Heart right ventricle (tissue), 16 donors: ENCODE measurements around the gene UPP2. TPM values are rescaled to one million over a fixed set of nuclear protein-coding genes. Genes with fewer than 3 reads are reported as not detected.

Source experiments
- ATAC-seq, 8 donors: fragments of 200-7000 bp; cut with Tn5 transposase; one replicate each; pipeline ENCODE4 v1.9.1; 2020; ENCODE audit warnings: mild to moderate bottlenecking in 8 of 8, moderate library complexity in 8 of 8, moderate number of reproducible peaks in 1 of 8
- DNase-seq, 2 donors: peaks; one replicate each; pipeline ENCODE4 v3.0.0-alpha.2; 2020
- H3K27ac ChIP-seq, 10 donors: fragments of 200-600 bp; sonication (generic) in 2 of 10; one replicate each; pipeline versions ENCODE4 v1.5.0 to v1.8.0; 2020 to 2022; ENCODE audit warnings: mild to moderate bottlenecking in 3 of 10
- H3K27me3 ChIP-seq, 7 donors: fragments of 200-600 bp; one replicate each; pipeline ENCODE4 v1.8.0; 2021 to 2022; ENCODE audit warnings: mild to moderate bottlenecking in 2 of 7
- H3K36me3 ChIP-seq, 9 donors: fragments of 200-600 bp; sonication (generic) in 1 of 9; one replicate each; pipeline versions ENCODE4 v1.5.0 to v1.8.0; 2020 to 2022; ENCODE audit warnings: mild to moderate bottlenecking in 2 of 9
- H3K4me1 ChIP-seq, 9 donors: fragments of 200-600 bp; sonication (generic) in 1 of 9; one replicate each; pipeline versions ENCODE4 v1.5.0 to v1.8.0; 2020 to 2022; ENCODE audit warnings: mild to moderate bottlenecking in 4 of 9
- H3K4me3 ChIP-seq, 10 donors: fragments of 200-600 bp; sonication (generic) in 2 of 10; one replicate each; pipeline versions ENCODE4 v1.5.0 to v1.8.0; 2020 to 2022; ENCODE audit warnings: mild to moderate bottlenecking in 7 of 10, moderate library complexity in 2 of 10
- H3K9me3 ChIP-seq, 11 donors: fragments of 200-600 bp in 10 of 11; sonication (generic) in 2 of 11; one replicate each; pipeline versions ENCODE4 v1.5.0 to v1.8.0; 2013 to 2022; ENCODE audit warnings: mild to moderate bottlenecking in 2 of 11, control low read depth in 1 of 11, moderate library complexity in 1 of 11
- CTCF ChIP-seq, 9 donors: fragments of 200-600 bp; sonication (generic) in 2 of 9; IDR thresholded peaks; one replicate each; pipeline versions ENCODE4 v1.5.0 to v1.8.0; 2021 to 2022; ENCODE audit warnings: antibody characterized with exemption in 9 of 9, mild to moderate bottlenecking in 5 of 9, moderate library complexity in 1 of 9
- WGBS, 2 donors: extraction: QIAGEN DNeasy Blood & Tissue Kit; methylation state at CpG; one replicate each; pipeline ENCODE4 v1.1.7; 2013; ENCODE audit warnings: inconsistent platforms in 1 of 2; 5-methylcytosine and 5-hydroxymethylcytosine counted together
- intact Hi-C, 10 donors: fragments of 100-400 bp; cut with DNase I; formaldehyde crosslinking; loops; one replicate each; pipeline versions ENCODE4 v1.11.1 to v1.14.2; 2022
- polyA plus RNA-seq, 2 donors: library from polyadenylated mRNA; stranded (reverse); fragments of 200-250 nt; gene quantifications; one replicate each; pipeline ENCODE4 v1.2.3, GENCODE V29; 2013
- total RNA-seq, 10 donors: library from RNA; stranded (reverse); fragmentation: NEBNext Ultra II Directional in 3 of 10; extraction: Animal tissue kit (Norgen Biotek cat#: 25700) in 3 of 10; gene quantifications; one replicate each; pipeline versions ENCODE4 v1.2.1 to v1.2.4, GENCODE V29; 2021 to 2023
- donor health status: Arrhythmogenic right ventricular cardiomyopathy.
- donor health status: ischemic (EF 13 %, LVEDD 7.1; RV severe dilation, severe dysfunction).
- donor health status: healthy with polysubstance abuse.
- donor health status: DM: no; HTN: yes; CAD: no.
- donor health status: DM: no; HTN: no; CAD: no.
- donor health status: ischemic (EF 25% LVEDD 6.9; RV normal size, moderate dysfunction).
- donor health status: ischemic (EF 25% LVEDD 5.7; RV mildly dilated, moderate dysfunction).
- donor health status: healthy.
- donor health status: DM: yes; HTN: yes; CAD: no.
- donor health status: Ischemic cardiomyopathy.
- donor health status: ischemic (EF 35%, LVEDD 5.7; RV mildly dilated, moderate dysfunction).
- donor health status: nonischemic (EF 11% LVEDD 7.7; RV severe dilation, severe dysfunction).
- donor health status: DM: yes; HTN: yes; CAD: no.
- donor health status: PGD.
- donor health status: ischemic (EF 29% LVEDD 5.4; RV normal size, mild dysfunction).
- donor health status: nonischemic (EF 23%, LVEDD 6.1; RV moderate dilation, normal function).

UPP2 gene
- total and polyA plus RNA-seq, 12 donors: not detected

GRCh38 chr2:158184556-158185343, 83.1 kb downstream of the UPP2 start:
- DNase-seq (no peak), ATAC-seq (no peak)
- WGBS, 2 donors: 88 to 90% methylated on average over 3 of the region's 3 CpGs
- Histone ChIP-seq H3K4me1 (peaks cover 0 to 6% (median under 1%) of the 10 kb centered on the region in 9 donors), H3K27ac (no peak overlapping the region), H3K27me3 (no peaks in the 10 kb centered on the region), H3K9me3 (no peaks in the 10 kb centered on the region), H3K4me3 (no peak overlapping the region), H3K36me3 (no peaks in the 10 kb centered on the region)
- intact Hi-C loops: loop anchor here in 8 of 10 donors (5.0 to 10.0 kb wide), 8 partner anchors 150 to 568 kb away; partner anchors contain the start of genes CCDC148 (in 3 of the 8) and PKP4 (in 3 of the 8)
- TF ChIP-seq CTCF (IDR thresholded peaks at IDR 0.05): no peak

Other genes with a start within 250 kb of the UPP2 start
- 10 to 100 TPM; 15.6 to 32.7 (median 23.0) TPM for gene ACVR1, start 225.5 kb upstream of the UPP2 start, total RNA-seq
- gene ACVR1, start 225.5 kb upstream of the UPP2 start, polyA plus RNA-seq: 10 to 100 TPM in 1 of 2 donors, 1 to 10 TPM in 1; 4.2 to 13.1 TPM